ENCODE measurements around the gene PRR7. TPM values are rescaled to one million over a fixed set of nuclear protein-coding genes. Genes with fewer than 3 reads are reported as not detected.

Gene PRR7
- total RNA-seq, 1 donor from 2014 or later, result 1.2 TPM

DNA sequence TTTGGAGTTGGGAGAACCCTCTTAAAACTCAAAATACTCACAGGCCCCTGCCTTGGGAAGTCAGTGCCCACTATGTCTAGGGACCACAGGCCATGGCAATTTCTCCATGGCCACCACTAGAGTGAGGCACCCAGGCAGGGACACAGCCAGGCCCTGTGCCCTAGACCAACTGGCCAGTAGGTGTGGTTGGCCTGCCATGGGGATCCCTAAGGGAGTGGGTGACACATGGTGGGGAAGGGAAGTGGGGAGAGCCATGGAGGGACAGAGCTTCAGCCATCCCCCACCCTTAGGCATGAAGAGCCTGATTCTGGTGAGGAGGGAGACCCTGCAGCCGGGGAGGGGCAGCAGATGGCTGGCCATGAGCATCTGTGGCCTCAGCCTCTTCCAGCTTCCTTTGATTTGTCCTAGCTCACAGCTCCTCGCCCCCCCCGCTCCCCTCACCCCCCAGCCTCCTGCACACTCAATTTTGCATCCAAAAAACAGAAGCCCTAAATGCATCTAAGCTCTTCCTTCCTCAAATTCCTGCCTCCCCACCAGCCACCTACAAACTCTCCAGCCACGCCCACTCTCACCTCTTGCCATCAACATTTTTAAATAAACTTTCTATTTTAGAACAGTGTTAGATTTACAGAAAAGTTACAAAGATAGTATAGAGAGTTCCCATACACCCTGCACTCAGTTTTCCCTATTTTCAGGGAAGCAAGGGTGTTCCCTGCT, 28.4 kb downstream of the PRR7 start:
- DNase-seq (ENCODE audit: extremely low spot score in 2 of 2), result no peak
- Histone ChIP-seq H3K27me3 (no peaks in the 10 kb centered on the region), H3K4me1 (peaks cover 77% of the 10 kb centered on the region), H3K9me3 (no peaks in the 10 kb centered on the region), H3K36me3 (no peaks in the 10 kb centered on the region), H3K27ac (peak overlapping the region; percentile 83), H3K4me3 (no peak overlapping the region)
- intact Hi-C loops (cut with DNase I), result loop anchor here (2.0 kb wide), 1 partner anchor 22 kb away; the partner anchor contains the start of gene PDLIM7
- TF ChIP-seq POLR2AphosphoS5 (IDR thresholded peaks at IDR 0.05; ENCODE audit: insufficient read depth in 1 of 2, low read depth in 1 of 2), result peak in 1 of 2 donors; percentile 14
- TF ChIP-seq, protein P1, sequence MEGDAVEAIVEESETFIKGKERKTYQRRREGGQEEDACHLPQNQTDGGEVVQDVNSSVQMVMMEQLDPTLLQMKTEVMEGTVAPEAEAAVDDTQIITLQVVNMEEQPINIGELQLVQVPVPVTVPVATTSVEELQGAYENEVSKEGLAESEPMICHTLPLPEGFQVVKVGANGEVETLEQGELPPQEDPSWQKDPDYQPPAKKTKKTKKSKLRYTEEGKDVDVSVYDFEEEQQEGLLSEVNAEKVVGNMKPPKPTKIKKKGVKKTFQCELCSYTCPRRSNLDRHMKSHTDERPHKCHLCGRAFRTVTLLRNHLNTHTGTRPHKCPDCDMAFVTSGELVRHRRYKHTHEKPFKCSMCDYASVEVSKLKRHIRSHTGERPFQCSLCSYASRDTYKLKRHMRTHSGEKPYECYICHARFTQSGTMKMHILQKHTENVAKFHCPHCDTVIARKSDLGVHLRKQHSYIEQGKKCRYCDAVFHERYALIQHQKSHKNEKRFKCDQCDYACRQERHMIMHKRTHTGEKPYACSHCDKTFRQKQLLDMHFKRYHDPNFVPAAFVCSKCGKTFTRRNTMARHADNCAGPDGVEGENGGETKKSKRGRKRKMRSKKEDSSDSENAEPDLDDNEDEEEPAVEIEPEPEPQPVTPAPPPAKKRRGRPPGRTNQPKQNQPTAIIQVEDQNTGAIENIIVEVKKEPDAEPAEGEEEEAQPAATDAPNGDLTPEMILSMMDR (IDR thresholded peaks at IDR 0.05), result no peak

DNA sequence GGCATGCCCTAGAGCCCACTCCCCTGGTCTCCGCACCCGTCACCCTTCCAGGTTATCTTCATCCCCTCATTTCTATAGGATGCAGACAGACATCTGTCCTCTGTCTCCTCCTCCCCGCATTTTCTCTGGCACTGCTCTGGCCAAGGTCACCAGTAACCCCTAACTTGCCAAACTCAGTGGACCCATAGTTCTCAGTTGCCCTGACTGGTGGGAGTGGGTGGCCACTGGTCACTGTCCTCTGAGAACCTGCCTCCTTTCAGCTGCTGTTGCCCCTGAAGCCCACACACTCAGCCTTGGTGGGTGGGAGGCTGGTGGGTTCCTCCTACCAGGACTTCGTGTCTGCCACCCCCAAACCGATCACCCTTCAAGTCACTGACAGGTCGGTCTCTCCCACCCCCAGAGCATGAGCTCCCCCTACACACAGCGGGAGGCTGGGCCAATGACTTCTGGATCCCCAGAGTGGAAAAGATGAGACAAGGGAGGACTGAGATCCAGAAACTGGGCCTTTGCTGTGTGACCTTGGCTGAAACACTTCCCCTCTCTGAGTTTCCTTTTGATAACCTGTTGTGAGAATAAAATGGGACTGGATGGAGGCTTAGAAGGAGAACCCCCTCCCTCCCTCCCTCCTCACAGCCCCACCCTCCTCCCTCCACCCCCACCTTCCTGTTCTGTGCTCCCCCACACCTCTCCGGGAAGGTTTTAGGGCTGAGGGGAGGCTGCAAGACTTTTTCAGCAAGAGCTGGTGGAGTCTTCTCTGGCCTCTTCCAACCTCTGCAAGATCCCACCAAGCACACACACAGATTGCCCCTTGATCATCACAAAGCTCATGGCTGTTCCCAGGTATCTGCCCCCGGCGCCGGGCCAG, 29.2 kb downstream of the PRR7 start:
- Histone ChIP-seq H3K27ac (peak overlapping the region; percentile 33), H3K9me3 (no peaks in the 10 kb centered on the region), H3K27me3 (no peaks in the 10 kb centered on the region), H3K36me3 (no peaks in the 10 kb centered on the region), H3K4me1 (peaks cover 75% of the 10 kb centered on the region), H3K4me3 (no peak overlapping the region)
- intact Hi-C loops (cut with DNase I), result loop anchor here (2.0 kb wide), 1 partner anchor 21 kb away; the partner anchor contains the start of gene PDLIM7
- no peak for DNase-seq (ENCODE audit: extremely low spot score in 2 of 2)
- TF ChIP-seq POLR2AphosphoS5 (IDR thresholded peaks at IDR 0.05; ENCODE audit: insufficient read depth in 1 of 2, low read depth in 1 of 2) (no peak), POLR2A (IDR thresholded peaks at IDR 0.05) (no peak)
- TF ChIP-seq, protein P1 (IDR thresholded peaks at IDR 0.05), result no peak

DNA sequence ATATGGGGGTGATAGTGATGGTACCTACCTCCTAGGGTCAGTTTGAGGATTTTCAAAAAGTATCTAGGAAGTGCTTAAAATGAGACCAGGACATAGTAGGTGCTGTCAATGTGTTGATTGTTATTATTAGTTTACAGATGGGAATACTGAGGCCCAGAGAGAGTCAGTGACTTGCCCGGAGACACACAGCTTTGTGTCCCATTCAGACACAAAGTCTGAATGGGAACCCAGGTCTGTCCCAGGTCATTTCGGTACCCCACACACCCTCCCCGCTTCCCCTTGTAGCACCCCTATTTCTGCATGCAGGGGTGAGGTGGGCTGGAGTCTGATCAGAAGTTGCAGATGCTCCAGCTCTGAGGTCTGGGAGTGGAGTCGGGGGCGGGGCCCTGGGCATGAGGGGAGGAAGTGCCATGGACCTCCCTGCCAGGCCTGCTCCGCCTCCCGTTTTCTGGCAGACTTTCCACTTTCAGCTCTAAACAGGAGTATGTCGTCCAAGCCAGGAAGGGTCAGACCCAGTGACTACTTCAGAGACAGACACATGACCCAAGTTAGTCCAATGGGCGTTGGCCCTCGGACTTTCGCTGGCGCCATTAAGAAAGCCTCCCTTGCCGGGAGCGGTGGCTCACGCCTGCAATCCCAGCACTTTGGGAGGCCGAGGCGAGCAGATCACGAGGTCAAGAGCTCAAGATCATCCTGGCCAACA, 30.1 kb downstream of the PRR7 start:
- Histone ChIP-seq H3K4me1 (peaks cover 74% of the 10 kb centered on the region), H3K27ac (peak overlapping the region; percentile 53), H3K4me3 (no peak overlapping the region), H3K9me3 (no peaks in the 10 kb centered on the region), H3K36me3 (no peaks in the 10 kb centered on the region), H3K27me3 (no peaks in the 10 kb centered on the region)
- DNase-seq (ENCODE audit: extremely low spot score in 2 of 2), result no peak
- intact Hi-C loops (cut with DNase I), result no loop called here
- TF ChIP-seq POLR2AphosphoS5 (IDR thresholded peaks at IDR 0.05; ENCODE audit: insufficient read depth in 1 of 2, low read depth in 1 of 2), result peak in 1 of 2 donors; percentile 66
- TF ChIP-seq, protein P1 (IDR thresholded peaks at IDR 0.05), result no peak

DNA sequence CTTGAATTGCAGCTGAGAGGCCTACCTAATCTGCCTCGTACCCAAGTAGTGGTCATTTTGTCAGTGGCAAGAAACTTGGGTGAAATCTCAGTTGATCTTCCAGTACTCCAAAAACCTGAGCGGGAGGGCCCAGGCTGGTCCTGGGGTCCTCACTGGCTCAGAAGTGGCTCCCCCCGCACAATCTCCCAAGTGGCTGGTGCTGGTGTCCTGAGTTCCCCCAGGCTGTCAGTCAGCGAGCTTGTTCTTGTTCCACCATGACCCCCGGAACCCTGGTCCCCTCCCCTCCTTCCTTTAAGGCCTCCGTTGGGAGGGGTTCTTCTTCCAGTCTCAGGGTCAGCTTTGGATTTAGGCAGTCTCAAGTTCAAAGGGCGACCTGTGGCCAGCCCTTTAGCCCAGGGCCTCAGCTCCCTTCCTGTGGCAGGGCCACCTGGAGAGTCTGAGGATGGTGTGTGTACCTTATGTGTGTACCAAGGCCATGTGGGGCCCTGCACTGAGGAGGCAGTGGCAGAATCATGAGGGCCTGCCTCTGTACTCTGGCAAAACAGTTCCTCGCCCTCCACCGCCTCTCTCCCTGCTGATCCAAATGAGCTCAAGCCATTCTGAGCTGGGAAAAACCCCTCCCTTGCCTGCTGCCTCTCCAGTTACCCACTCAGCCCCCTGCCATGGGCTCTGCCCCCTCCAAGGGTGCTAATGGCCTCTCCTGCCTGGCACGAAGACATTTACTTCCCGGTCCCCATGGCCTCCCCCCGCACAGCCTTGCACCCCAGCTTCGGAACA, 31.3 kb downstream of the PRR7 start:
- peaks cover 62% of the 10 kb centered on the region for H3K4me1 ChIP-seq
- no peaks in the 10 kb centered on the region for H3K27me3 ChIP-seq
- intact Hi-C loops (cut with DNase I), result no loop called here
- DNase-seq (ENCODE audit: extremely low spot score in 2 of 2), result no peak
- H3K27ac ChIP-seq, result peak overlapping the region; percentile 53
- H3K4me3 ChIP-seq, result no peak overlapping the region
- no peaks in the 10 kb centered on the region for H3K9me3 ChIP-seq
- TF ChIP-seq POLR2AphosphoS5 (IDR thresholded peaks at IDR 0.05; ENCODE audit: insufficient read depth in 1 of 2, low read depth in 1 of 2) (peak in 1 of 2 donors; percentile 12), POLR2A (IDR thresholded peaks at IDR 0.05) (no peak)
- TF ChIP-seq, protein P1 (IDR thresholded peaks at IDR 0.05), result no peak
- H3K36me3 ChIP-seq, result no peaks in the 10 kb centered on the region
